ENCODE data around the gene HIVEP2. TPM values are rescaled to one million over a fixed set of nuclear protein-coding genes. Genes with fewer than 3 reads are reported as not detected.

Gene HIVEP2
- total RNA-seq, 1 donor from 2014 or later, result 10.6 TPM

DNA sequence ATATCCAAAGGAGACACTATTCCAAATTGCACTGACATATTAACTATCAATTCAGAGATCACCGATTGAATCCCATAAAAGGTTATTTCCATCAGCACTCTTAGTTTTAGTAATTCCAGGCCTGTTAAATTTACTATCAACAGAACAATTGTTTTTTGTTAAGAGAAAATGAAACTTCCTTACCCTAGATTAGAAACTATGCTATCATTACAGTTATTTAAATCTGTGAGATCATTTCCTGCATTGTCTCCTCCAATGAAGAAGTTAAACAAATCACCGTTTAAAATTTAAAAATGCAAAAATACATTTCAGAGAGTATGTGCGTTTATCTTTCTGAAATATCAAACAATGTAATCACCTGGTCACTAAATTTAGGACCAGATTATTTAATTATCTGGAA is 57.5 kb downstream of the HIVEP2 start:
- DNase-seq, result no peak

DNA sequence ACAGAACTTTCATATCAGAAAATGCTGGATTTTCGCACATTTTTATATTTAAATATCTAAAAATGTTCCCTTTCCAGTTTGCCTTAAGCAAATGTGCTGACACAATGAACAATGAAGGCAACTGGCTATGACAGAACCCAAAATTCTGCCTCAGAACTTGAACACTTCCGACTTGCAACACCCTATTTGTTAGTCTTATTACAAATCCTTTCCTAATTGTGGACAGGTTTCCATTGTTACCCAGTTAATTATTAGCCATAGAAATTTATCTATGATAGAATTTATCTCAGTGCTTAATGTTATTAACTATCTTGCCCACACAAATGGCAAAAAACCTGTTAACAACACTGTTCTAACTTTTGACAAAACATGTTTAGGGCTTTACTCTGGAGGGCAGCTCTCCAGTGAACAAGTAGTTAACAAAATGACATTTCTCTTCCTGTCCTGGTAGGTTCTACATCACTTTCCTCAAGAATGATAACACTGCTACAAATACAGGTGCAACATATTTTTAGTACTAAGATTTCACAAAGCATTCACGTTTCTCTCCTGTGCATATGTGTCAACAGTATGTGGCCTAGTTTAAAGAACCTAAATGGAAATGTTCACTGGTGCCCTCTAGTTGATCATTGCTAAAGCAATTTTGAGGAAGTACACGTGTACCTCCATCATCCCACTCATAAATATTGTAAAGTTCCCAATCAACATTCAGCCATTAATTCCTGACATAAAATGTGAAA is 58.4 kb downstream of the HIVEP2 start:
- DNase-seq, result peak; percentile 73

DNA sequence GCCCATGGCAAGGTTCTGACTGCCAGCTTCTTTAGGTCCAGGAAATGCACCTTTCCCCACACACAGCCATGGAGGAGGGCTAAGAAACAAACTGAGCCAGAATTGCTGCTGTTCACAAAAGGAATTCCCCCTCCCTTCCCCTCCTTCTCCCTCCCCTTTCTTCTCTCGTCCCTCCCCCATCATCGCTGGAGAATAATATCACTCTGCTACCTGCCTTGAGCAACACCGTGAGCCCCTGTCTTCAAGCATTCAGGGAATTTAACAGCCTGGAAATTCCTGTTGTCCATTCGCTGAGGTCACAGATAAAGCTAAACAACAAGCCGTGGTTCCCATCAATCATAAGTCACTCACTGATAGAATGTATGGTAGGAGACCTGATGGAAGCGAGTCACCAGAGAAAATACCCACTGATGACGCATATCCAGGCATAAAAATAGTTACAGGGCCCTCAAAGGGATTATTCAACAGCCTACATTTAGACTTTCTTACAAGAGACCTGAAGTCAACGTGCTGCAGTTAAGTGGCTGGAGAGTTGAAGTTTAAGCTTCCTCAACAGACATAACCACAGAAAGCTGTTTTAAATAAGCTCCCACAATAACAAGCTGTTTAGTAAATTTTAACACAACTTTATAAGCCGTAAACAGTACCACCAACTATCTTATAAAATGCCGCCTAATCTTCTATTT is 59.7 kb downstream of the HIVEP2 start:
- DNase-seq, result peak; percentile 98

DNA sequence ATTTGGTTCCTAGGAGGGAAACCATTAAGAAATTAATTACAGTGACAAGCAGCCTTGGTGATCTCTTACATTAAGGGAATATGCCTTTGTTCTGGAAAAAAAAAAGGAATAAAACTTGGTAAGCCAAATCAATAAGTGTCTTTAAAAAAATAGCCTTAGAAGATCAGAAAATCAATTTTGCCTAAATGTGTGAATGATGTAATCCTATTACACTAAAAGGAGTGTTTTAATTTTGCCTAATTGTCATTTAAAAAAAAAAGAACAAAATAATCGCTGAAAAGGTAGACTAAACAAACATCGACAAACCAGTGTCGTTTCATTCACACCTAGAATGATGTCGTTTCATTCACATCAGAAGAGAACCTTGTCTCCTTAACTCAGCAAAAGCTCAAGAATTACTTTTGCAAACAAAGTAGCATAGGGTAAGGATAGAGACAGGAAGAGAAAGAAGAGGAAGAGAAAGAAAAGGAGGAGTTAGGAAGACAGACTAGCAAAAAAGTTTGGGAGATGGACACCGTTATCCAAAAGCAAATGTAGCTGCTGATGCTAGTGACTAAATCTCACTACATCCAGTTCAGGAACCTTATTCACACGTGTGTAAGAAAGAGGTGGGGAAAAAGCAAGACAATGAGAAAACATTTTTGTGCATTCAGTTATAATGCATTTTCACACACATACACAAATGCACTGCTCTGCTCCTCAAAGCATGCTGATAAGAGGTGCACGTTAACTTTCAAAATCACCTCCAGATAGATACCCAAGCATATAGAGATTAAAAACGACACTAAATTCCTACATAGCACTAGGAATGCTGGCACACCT is 60.6 kb downstream of the HIVEP2 start:
- DNase-seq, result peak; percentile 4

DNA sequence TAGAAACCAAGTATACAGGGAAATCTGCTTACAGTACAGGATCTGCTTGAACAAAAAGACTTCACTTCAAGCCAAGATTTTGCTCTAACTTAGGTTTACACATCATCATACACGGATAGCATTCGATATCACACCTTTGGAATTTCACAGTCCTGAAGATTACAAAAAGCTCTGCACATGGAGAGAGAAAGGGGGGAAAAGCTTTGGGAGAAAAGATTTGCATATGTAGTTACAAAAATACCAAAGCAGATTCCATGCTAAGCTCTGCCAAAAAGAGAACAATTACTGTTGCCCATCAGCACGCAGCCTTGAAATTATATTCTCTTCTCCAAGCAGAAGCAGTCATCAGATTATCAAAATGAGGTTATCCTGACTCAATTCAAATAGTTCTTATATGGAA is 62.0 kb downstream of the HIVEP2 start:
- DNase-seq, result peak; percentile 39

DNA sequence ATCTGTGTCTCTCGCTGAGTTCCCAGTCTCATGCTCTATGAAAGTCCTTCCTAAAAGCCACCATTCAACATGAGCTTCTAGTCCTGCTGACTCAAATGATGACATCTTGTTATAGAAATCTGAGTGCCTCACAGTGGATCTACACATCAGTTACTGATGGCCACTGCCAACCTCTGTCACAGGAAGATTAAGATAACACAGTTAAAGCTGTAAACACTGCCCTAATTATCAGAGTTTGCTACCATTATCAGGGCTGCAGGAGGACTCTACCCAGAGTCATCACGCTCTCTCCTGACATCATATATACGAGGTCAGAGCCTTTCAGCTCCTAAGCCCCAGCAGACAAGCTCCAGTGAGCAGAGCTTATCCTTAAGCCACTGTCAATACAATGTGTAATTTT is 63.2 kb downstream of the HIVEP2 start:
- no peak for DNase-seq

DNA sequence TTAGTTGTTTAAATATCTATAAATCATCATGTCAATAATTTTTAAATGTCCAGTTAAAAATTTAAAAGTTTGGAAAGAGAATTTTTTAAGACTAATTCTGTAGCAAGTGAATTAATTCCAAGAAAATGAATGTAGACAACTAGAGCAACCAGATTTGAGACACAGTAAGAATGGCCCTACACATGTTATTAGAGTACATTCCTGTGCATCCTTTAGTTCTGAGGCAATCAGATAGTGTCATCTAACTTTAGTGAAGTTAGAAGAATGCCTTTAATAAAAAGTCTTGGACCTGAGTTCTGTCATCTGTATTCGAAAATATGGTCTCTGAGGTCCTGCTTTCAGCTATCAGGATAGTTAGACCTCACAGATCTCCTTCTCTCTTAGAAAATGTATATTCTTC is 63.7 kb downstream of the HIVEP2 start:
- DNase-seq, result no peak

DNA sequence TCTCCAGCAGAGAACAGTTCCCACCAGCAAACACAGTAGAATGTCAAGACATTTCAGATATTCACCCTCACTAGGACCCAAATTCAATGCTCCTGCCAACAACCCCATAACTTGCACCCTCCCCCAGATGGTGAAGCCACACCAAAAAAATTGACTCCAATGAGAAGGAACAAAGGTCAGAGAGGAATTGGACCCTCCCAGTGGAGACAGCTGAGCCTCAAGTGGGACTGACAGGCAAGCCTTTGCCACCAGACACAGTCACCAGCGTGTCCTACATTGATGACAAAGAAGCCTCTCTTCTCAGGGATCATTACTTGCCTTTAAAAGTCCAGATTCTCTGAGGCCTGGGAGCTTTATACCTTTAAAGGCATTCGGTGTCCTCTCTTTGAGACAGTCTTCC is 64.8 kb downstream of the HIVEP2 start:
- DNase-seq, result no peak

DNA sequence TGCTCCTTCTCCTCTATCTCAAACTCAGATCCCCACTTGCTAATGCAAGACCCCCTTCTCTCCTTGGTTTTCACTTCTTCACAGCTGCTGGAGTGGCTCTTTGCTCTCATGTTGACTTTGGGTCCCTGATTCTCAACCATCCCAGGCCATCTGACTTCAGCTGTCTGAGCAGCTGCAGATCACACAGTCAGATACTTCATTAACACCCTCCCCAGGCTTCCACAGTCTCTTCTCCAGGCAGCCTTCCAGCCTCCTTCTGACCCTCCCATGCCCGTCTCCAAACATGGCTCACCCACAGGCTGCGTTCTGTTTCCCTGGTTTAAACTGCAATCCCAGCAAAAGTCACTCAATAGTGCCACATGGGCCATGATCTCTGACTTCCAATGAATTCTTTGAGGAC is 65.4 kb downstream of the HIVEP2 start:
- DNase-seq, result no peak

DNA sequence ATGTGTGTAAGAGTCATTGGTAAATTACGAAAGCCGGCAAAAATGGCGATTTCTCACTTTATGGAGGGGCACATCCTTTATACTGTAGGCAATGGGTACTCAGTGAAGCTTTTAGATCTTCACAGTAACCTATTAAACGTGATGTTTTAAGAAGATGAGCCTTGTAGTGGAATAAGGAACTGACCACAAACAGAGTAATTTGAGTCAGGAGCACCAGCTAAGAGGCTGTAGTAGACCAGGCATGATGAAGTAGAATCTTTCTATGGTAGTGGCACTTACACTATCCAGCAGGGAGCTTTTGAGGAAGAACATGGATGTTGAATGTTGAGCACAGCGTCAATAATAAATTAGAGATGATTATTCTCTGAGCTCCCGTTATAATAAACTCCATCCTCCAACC is 65.9 kb downstream of the HIVEP2 start:
- no peak for DNase-seq

DNA sequence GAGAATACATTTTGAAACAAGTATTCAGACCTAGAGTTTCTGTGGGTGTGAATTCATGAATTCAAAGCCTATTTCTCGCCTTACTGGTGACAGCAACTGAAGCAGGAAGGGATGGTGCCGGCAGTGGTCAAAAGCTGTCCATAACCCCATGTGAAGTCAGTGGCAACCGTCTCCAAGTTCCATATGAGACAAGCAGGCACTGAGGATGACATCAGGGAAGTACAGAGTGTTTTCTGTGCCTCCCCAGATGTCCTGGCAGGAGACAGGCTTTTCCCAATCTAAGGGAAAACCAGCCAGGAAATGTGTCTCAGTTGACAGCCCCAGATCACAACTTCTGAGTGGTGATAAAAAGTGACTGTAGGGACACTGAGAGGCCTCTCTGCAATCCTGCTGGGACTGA is 66.6 kb downstream of the HIVEP2 start:
- no peak for DNase-seq

DNA sequence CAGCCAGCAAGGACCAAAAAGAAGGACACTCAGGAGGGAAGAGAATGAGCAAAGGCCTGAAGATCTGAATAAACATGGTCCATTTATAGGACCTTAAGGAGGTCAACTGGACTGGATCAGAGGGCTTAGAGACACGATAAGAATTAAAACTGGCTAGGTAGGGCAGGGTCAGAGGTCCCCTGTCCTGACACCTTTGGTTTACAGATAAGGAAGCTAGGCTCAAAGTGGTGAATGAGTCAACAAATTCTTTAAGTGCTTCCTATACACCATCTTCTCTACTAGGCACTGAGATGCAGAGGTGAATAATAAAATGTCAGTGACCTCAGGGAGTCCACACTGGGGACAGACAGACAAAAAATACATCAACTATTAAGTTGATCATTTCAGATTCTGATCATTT is 70.3 kb downstream of the HIVEP2 start:
- DNase-seq, result no peak

DNA sequence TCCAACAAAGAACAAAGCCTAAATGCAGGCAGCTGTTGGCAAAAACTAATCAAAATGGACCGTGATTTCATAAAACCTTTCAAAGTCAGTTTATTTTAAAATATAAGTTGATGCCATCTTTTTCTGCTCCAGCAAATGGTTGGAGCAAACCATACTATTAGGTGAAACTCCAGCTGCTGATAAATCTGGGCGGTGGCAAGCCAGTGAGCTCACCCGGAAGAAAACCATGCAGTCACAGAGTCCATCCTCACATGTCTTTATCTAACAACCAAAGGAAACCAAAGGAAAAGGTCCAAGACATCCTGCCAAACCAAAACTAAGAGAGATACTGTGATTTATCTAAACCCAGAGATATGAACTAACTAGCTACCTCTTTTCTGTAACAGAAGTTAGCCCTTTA is 72.6 kb downstream of the HIVEP2 start:
- DNase-seq, result no peak

DNA sequence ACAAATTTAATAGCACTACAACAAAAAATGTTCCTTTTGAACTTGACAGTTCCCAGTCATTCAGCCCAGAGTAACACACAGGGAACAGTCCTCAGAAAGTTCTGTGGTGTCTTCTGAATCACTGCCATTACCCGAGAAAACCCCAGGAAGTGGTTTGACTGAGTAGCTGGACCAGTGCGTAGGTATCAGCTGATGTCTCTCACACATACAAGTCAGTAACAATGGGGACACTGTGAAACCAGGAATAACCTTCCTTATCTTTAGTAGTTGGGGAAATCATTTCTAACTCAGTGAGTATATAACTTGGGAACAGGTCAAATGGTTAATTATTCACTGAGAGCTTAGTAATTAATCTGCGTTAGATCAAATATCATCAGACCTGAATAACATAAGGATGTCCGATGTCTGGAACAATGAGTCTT is 73.1 kb downstream of the HIVEP2 start:
- peak; percentile 88 for DNase-seq

DNA sequence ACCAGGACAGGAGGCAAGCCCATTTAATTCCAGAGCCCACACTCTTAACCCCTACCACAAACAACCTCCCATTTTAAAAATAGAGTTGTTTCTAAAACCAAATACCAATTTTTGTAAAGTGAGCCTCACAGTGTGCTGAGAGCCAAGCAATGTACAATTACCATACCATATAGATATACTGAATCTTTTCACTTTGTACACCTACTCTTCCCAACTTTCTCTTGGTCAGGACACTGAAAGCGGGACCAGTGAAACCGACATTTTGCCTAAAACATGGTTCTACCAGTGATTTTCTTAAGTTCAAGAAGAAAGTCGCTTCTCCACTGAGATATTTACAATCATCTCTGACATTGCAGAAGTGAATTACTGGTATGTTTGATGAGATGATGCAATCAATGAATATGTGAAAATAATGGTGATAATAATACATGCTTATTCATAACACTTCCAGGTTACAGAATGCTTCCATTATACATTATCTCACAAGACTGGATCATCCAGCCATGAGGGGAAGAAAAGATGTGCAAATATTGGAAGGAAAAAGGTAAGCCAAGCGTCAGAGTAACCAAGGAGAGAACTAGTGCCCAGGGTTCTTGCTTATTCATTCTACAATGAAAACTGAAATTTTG is 74.1 kb downstream of the HIVEP2 start:
- no peak for DNase-seq

DNA sequence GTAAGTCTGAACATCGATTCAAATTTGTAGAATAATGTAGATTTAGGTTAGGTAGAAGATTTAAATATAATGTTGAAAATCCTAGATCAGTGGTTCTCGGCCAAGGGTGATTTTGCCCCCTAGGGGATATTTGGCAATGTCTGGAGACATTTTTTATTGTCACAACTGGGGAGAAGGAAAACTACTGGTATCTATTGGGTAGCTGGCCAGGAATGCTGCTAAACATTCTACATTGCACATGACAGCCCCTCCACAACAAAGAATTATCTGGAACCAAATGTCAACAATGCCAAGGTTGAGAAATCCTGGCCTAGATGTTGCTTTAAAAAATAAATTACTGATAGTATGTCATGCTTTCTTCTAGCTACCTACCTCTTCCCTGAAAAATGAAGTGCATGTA is 76.1 kb downstream of the HIVEP2 start:
- peak; percentile 25 for DNase-seq

DNA sequence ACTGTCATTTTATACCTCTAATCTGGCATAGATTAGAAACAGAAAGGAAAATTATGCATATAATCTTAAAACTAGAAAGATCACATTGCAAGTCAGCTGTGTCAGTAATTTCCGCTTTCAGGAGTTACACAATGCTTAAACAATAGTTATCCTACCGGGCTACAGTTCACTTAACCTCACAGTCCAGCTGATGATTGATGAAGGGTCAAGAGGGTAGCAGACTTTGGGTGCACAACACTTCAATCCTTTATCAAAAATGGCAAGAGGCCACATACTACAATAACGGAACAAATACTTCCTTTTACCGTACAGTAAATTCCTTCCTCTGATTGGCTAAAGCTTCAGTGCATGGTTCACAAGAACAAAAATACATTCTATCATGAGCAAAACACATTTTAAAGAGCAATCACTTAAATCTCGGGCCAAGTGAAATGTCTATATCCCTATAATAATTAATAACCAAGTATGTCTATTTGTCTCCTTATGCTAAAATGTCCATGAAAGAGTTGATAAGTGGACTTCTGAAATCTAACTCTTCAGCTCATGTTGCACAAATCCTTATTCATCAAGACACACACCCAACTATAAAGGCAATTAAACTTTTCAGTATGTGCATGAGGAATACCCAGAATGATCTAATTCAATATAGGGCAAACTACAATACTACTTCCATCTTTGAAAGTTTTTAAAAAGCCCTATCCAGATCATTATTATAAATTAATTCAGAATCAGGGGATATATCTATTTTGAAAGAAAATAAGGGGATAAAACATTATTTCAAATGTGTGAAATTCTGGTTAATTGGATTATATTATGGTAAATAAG is 76.8 kb downstream of the HIVEP2 start:
- DNase-seq, result peak; percentile 98

DNA sequence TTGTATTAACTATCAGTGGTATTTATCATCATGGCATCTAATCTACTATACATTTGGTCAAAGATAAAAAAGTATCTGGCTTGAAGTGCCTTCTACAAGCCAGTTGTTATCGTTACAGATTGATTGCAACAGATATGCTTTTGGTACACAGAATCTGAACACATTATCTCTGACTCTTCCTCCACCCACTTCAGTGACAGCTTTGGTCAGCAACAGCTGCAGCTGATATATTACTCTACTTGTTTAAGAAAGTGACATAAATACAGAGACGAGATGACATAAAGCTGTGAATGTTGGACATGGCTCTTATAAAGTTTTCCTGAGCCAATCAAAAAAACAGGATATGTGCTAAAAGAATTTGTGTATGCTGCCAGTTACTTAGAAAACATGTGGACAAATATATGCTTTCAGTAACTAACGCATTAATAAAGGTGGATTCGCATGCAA is 77.6 kb downstream of the HIVEP2 start:
- DNase-seq, result peak; percentile 63

DNA sequence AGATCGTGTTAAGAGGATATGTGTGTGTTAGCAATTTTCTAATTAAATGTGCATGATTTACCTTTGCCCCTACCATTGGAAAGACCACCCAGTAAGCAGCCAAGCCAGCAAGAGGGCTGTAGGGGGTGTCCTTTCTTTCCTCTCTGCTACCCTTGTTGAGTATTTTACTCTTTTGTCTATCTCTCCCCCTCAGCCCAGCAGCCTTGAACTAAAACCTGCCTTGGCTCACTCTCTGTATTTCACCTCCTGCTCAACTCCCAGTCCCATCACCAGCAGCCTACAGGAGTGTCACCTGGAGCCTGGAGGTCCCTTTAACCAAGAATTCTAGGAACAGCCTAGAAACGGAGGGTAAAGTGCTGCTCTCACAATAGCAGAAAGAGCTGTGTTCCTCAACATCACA is 81.0 kb downstream of the HIVEP2 start:
- no peak for DNase-seq

DNA sequence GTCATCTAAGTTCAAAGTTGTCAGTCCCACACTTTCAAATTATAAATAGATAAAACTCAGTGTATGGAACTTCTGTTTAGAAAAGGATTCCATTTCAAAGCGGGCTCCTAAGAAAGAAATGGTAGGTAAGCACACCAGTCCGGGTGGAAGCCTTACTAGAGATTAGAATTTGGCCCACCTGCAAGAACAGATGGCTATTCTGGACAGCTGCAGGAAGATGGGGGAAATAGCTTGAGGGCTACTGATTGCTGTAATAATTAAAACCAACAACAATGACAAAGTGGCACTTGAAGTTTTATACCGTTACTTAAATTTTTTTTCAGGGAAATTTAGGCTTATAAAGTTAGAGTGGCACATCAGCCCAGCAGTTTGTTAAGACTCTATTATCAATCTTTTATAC is 83.3 kb downstream of the HIVEP2 start:
- peak; percentile 51 for DNase-seq

DNA sequence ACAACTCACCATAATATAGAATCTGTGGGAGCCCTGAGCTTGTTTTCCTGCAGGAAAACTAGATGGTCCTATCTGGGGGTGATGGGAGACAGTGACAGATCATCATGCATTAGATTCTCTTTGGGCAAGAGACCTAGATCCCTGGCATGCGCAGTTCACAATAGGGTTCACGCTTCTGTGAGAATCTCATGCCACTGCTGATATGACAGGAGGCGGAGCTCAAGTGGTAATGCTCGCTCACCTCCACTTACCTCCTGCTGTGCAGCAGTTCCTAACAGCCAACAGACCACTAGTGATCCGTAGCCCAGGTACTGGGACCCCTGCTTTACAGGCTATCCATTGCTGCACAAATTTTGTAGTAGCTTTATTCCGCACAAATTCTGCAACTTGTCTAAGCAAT is 84.5 kb downstream of the HIVEP2 start:
- no peak for DNase-seq

Data from dermis blood vessel endothelial cell (primary cell).